Esophagus squamous epithelium (tissue), 5 donors: ENCODE results near the gene NR3C1. TPM values are rescaled to one million over a fixed set of nuclear protein-coding genes. Genes with fewer than 3 reads are reported as not detected.

Experiments used
- DNase-seq: peaks from one replicate; lab custom pipeline; 2025; lab: John Stamatoyannopoulos, UW
- H3K27ac ChIP-seq, 4 donors: fragments of 200-600 bp; sonication (generic); one replicate each; pipeline ENCODE4 v1.5.1; 2016 to 2019; ENCODE audit warnings: mild to moderate bottlenecking in 1 of 4
- H3K27me3 ChIP-seq, 4 donors: fragments of 200-600 bp; sonication (generic); 1 replicate in 3 of 4; 2 replicates in 1 of 4; pipeline versions ENCODE4 v1.5.1 to v1.6.0; 2017 to 2021; ENCODE audit warnings: antibody characterized with exemption in 1 of 4
- H3K36me3 ChIP-seq, 3 donors: fragments of 200-600 bp; sonication (generic); one replicate each; pipeline ENCODE4 v1.5.1; 2016 to 2019
- H3K4me1 ChIP-seq, 3 donors: fragments of 200-600 bp; sonication (generic); one replicate each; pipeline ENCODE4 v1.5.1; 2017 to 2019
- H3K4me3 ChIP-seq, 4 donors: fragments of 200-600 bp; sonication (generic); 1 replicate in 3 of 4; 2 replicates in 1 of 4; pipeline ENCODE4 v1.5.1; 2016 to 2019; ENCODE audit warnings: mild to moderate bottlenecking in 2 of 4, moderate library complexity in 1 of 4
- H3K9me3 ChIP-seq, 3 donors: fragments of 200-600 bp; sonication (generic); one replicate each; pipeline ENCODE4 v1.5.1; 2016 to 2019
- CTCF ChIP-seq, 6 experiments: fragments of 450-650 bp in 4 of 6; fragments of 200-600 bp in 2 of 6; sonication (generic) in 2 of 6; IDR thresholded peaks; one replicate each; pipeline ENCODE4 v1.5.1; 2016 to 2019; ENCODE audit warnings: antibody characterized with exemption in 6 of 6, mild to moderate bottlenecking in 4 of 6, moderate library complexity in 4 of 6
- POLR2A ChIP-seq, 4 donors: fragments of 450-650 bp; IDR thresholded peaks; one replicate each; pipeline ENCODE4 v1.6.1; 2017; ENCODE audit warnings: antibody characterized with exemption in 4 of 4, mild to moderate bottlenecking in 4 of 4, moderate library complexity in 3 of 4
- WGBS, 2 donors: methylation state at CpG; one replicate each; pipeline ENCODE4 v1.1.5; 2018; 5-methylcytosine and 5-hydroxymethylcytosine counted together
- intact Hi-C: fragments of 100-400 bp; cut with DNase I; formaldehyde crosslinking; loops from one replicate; pipeline ENCODE4 v1.15.0; 2022
- total RNA-seq, 4 donors: library from RNA; depleted of rRNA; stranded (reverse); fragments of >200 nt; gene quantifications; one replicate each; pipeline ENCODE4 v1.1.0, GENCODE V29; 2016
- donor health status: DM: yes; HTN: yes; CAD: no.

The NR3C1 gene
- total RNA-seq, 4 donors from 2014 or later, result 16.7 to 51.1 (median 26.1) TPM

GRCh38 chr5:143319437-143320227, 83.9 kb downstream of the NR3C1 start:
- no peak overlapping the region for H3K27ac ChIP-seq
- no peak for TF ChIP-seq CTCF (IDR thresholded peaks at IDR 0.05)
- no peak for TF ChIP-seq POLR2A (IDR thresholded peaks at IDR 0.05)
- no peaks in the 10 kb centered on the region for H3K27me3 ChIP-seq
- intact Hi-C loops, result no loop called here
- H3K9me3 ChIP-seq, result no peaks in the 10 kb centered on the region
- no peak for DNase-seq
- peaks cover 6 to 69% (median 11%) of the 10 kb centered on the region in 3 donors for H3K4me1 ChIP-seq
- no peak overlapping the region for H3K4me3 ChIP-seq
- H3K36me3 ChIP-seq, result no peaks in the 10 kb centered on the region
- WGBS, 2 donors, result 51 to 77% methylated on average over 5 of the region's 5 CpGs

- Histone ChIP-seq H3K36me3 (no peaks in the 10 kb centered on the region), H3K4me1 (peaks cover 6 to 77% (median 16%) of the 10 kb centered on the region in 3 donors), H3K4me3 (no peak overlapping the region), H3K27ac (no peak overlapping the region), H3K9me3 (no peaks in the 10 kb centered on the region), H3K27me3 (no peaks in the 10 kb centered on the region)
- DNase-seq, result no peak
- TF ChIP-seq POLR2A (IDR thresholded peaks at IDR 0.05) (no peak), CTCF (IDR thresholded peaks at IDR 0.05) (no peak)
- WGBS, 2 donors, result 84% methylated on average over 1 of the region's 1 CpG
- intact Hi-C loops, result no loop called here
Measured at GRCh38 chr5:143318833-143319232, 84.7 kb downstream of the NR3C1 start.

- intact Hi-C loops, result no loop called here
- Histone ChIP-seq H3K27ac (no peak overlapping the region), H3K9me3 (no peaks in the 10 kb centered on the region), H3K4me1 (peaks cover 6 to 82% (median 16%) of the 10 kb centered on the region in 3 donors), H3K4me3 (no peak overlapping the region), H3K36me3 (peaks cover 0 to 5% (median 0%) of the 10 kb centered on the region in 3 donors), H3K27me3 (no peaks in the 10 kb centered on the region)
- DNase-seq, result no peak
- TF ChIP-seq POLR2A (IDR thresholded peaks at IDR 0.05) (no peak), CTCF (IDR thresholded peaks at IDR 0.05) (no peak)
- 70 to 92% methylated on average over 1 of the region's 1 CpG for WGBS, 2 donors
Measured at GRCh38 chr5:143318270-143318669, 85.2 kb downstream of the NR3C1 start.

GRCh38 chr5:143316844-143317631, 86.4 kb downstream of the NR3C1 start:
- Histone ChIP-seq H3K4me3 (no peak overlapping the region), H3K27me3 (no peaks in the 10 kb centered on the region), H3K4me1 (peaks cover 6 to 77% (median 13%) of the 10 kb centered on the region in 3 donors), H3K9me3 (no peaks in the 10 kb centered on the region), H3K27ac (no peak overlapping the region), H3K36me3 (peaks cover 0 to 16% (median 2%) of the 10 kb centered on the region in 3 donors)
- no peak for TF ChIP-seq CTCF (IDR thresholded peaks at IDR 0.05)
- TF ChIP-seq POLR2A (IDR thresholded peaks at IDR 0.05), result no peak
- no peak for DNase-seq
- intact Hi-C loops, result no loop called here
- WGBS, 2 donors, result 39 to 40% methylated on average over 4 of the region's 4 CpGs

- 75 to 87% methylated on average over 6 of the region's 6 CpGs for WGBS, 2 donors
- no peak for DNase-seq
- intact Hi-C loops, result no loop called here
- no peaks in the 10 kb centered on the region for H3K9me3 ChIP-seq
- H3K27ac ChIP-seq, result no peak overlapping the region
- no peaks in the 10 kb centered on the region for H3K27me3 ChIP-seq
- TF ChIP-seq CTCF (IDR thresholded peaks at IDR 0.05) (no peak), POLR2A (IDR thresholded peaks at IDR 0.05) (no peak)
- H3K4me1 ChIP-seq, result peaks cover 6 to 84% (median 13%) of the 10 kb centered on the region in 3 donors
- H3K36me3 ChIP-seq, result peaks cover 0 to 23% (median 4%) of the 10 kb centered on the region in 3 donors
- H3K4me3 ChIP-seq, result no peak overlapping the region
Measured at GRCh38 chr5:143316337-143316736, 87.1 kb downstream of the NR3C1 start.
